ENCODE measurements around the gene C14orf180.

- TF ChIP-seq, protein P1, sequence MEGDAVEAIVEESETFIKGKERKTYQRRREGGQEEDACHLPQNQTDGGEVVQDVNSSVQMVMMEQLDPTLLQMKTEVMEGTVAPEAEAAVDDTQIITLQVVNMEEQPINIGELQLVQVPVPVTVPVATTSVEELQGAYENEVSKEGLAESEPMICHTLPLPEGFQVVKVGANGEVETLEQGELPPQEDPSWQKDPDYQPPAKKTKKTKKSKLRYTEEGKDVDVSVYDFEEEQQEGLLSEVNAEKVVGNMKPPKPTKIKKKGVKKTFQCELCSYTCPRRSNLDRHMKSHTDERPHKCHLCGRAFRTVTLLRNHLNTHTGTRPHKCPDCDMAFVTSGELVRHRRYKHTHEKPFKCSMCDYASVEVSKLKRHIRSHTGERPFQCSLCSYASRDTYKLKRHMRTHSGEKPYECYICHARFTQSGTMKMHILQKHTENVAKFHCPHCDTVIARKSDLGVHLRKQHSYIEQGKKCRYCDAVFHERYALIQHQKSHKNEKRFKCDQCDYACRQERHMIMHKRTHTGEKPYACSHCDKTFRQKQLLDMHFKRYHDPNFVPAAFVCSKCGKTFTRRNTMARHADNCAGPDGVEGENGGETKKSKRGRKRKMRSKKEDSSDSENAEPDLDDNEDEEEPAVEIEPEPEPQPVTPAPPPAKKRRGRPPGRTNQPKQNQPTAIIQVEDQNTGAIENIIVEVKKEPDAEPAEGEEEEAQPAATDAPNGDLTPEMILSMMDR (IDR thresholded peaks at IDR 0.05): no peak
- no peak for TF ChIP-seq POLR2A (IDR thresholded peaks at IDR 0.05)
Measured at GRCh38 chr14:104588066-104588857, 8.7 kb downstream of the C14orf180 start.
